Adrenal gland (tissue), 12 donors: Measurements from ENCODE around the gene GPS2. TPM values are rescaled to one million over a fixed set of nuclear protein-coding genes. Genes with fewer than 3 reads are reported as not detected.
A peak's percentile ranks its signal among the peaks of the same experiment; 100 is the strongest.

Experiments
- DNase-seq, 7 donors: peaks; one replicate each; pipeline ENCODE4 v3.0.0-alpha.2; 2019 to 2020
- H3K27ac ChIP-seq, 5 donors: fragments of 200-600 bp; sonication (generic) in 4 of 5; 1 replicate in 3 of 5; 2 replicates in 2 of 5; pipeline versions ENCODE4 v1.5.1 to v1.8.0; 2016 to 2020; ENCODE audit warnings: mild to moderate bottlenecking in 1 of 5
- H3K27me3 ChIP-seq: fragments of 200-600 bp; 2 replicates; pipeline ENCODE4 v1.8.0; 2021
- H3K36me3 ChIP-seq, 2 donors: fragments of 200-600 bp; replicated peaks in 1 of 2; 1 replicate in 1 of 2; 2 replicates in 1 of 2; pipeline versions ENCODE4 v1.5.1 to v1.8.0; 2018 to 2022
- H3K4me1 ChIP-seq, 2 donors: fragments of 200-600 bp; replicated peaks in 1 of 2; 1 replicate in 1 of 2; 2 replicates in 1 of 2; pipeline versions ENCODE4 v1.5.1 to v1.8.0; 2018 to 2021
- H3K4me3 ChIP-seq, 4 donors: fragments of 200-600 bp; sonication (generic) in 3 of 4; one replicate each; pipeline ENCODE4 v1.5.1; 2016 to 2018
- H3K9me3 ChIP-seq, 3 donors: fragments of 200-600 bp; sonication (generic) in 1 of 3; replicated peaks in 1 of 3; 1 replicate in 2 of 3; 2 replicates in 1 of 3; pipeline versions ENCODE4 v1.5.1 to v1.8.0; 2016 to 2021
- POLR2A ChIP-seq, 2 donors: fragments of 450-650 bp; IDR thresholded peaks; one replicate each; pipeline ENCODE4 v1.6.1; 2017; ENCODE audit warnings: antibody characterized with exemption in 2 of 2, mild to moderate bottlenecking in 2 of 2, moderate library complexity in 1 of 2
- WGBS, 4 donors: extraction: QIAGEN DNeasy Blood & Tissue Kit in 2 of 4; methylation state at CpG; one replicate each; pipeline versions ENCODE4 v1.1.5 to v1.1.7; 2013 to 2017; 5-methylcytosine and 5-hydroxymethylcytosine counted together
- intact Hi-C, 2 donors: fragments of 100-400 bp; cut with DNase I; formaldehyde crosslinking; loops; one replicate each; pipeline versions ENCODE4 v1.14.1 to v1.15.0; 2022 to 2023
- polyA plus RNA-seq, 3 donors: library from polyadenylated mRNA; stranded (reverse); fragments of 200-250 nt in 2 of 3; fragments of 350-450 nt in 1 of 3; fragmentation: Illumina TruSeq in 1 of 3; extraction: RNeasy Lipid Tissue Mini Kit (QIAGEN cat#74804) in 1 of 3; gene quantifications; one replicate each; pipeline ENCODE4 v1.2.3, GENCODE V29; 2013 to 2014
- total RNA-seq, 9 donors: library from RNA; depleted of rRNA in 4 of 9; stranded (reverse); fragments of >200 nt in 4 of 9; fragments of 120-200 nt in 1 of 9; fragmentation: NEBNext Ultra II Directional in 1 of 9; extraction: Animal tissue kit (Norgen Biotek cat#: 25700) in 1 of 9; gene quantifications; one replicate each; pipeline versions ENCODE4 v1.1.0 to v1.2.4, GENCODE V29; 2013 to 2023
- TF ChIP-seq, protein P1 (sequence below), 6 experiments: fragments of 450-650 bp in 4 of 6; fragments of 200-600 bp in 2 of 6; sonication (generic) in 1 of 6; IDR thresholded peaks; 1 replicate in 5 of 6; 2 replicates in 1 of 6; pipeline versions ENCODE4 v1.5.1 to v1.8.0; 2016 to 2021; ENCODE audit warnings: antibody characterized with exemption in 6 of 6, mild to moderate bottlenecking in 2 of 6, moderate library complexity in 1 of 6
- donor health status: healthy with polysubstance abuse.
- donor health status: Bipolar disorder and iron deficiency.
- donor health status: DM: yes; HTN: yes; CAD: no.
- donor health status: DM: no; HTN: no; CAD: no.
- donor health status: DM: no; HTN: no; CAD: no.
- donor health status: DM: yes; HTN: yes; CAD: no.

The GPS2 gene
- total and polyA plus RNA-seq, 12 donors, result 69.1 to 196 (median 114) TPM

GRCh38 chr17:7281074-7281952, 33.8 kb downstream of the GPS2 start, which contains the start of gene SLC2A4:
TSS of gene SLC2A4 (plus strand) at chr17:7281718. CDS start at chr17:7281935, 217 bp downstream.
- H3K27ac ChIP-seq, result peak within 1 kb of the TSS; percentile 60 to 92 (median 85)
- TF ChIP-seq, protein P1, sequence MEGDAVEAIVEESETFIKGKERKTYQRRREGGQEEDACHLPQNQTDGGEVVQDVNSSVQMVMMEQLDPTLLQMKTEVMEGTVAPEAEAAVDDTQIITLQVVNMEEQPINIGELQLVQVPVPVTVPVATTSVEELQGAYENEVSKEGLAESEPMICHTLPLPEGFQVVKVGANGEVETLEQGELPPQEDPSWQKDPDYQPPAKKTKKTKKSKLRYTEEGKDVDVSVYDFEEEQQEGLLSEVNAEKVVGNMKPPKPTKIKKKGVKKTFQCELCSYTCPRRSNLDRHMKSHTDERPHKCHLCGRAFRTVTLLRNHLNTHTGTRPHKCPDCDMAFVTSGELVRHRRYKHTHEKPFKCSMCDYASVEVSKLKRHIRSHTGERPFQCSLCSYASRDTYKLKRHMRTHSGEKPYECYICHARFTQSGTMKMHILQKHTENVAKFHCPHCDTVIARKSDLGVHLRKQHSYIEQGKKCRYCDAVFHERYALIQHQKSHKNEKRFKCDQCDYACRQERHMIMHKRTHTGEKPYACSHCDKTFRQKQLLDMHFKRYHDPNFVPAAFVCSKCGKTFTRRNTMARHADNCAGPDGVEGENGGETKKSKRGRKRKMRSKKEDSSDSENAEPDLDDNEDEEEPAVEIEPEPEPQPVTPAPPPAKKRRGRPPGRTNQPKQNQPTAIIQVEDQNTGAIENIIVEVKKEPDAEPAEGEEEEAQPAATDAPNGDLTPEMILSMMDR (IDR thresholded peaks at IDR 0.05), result peak in 1 of 6 experiments; percentile 31
- peak in 1 of 2 donors; percentile 52 for TF ChIP-seq POLR2A (IDR thresholded peaks at IDR 0.05)
- DNase-seq, result peak; percentile 95 to 98 (median 97)
- H3K4me1 ChIP-seq, result peaks cover 18 to 21% of the 10 kb centered on the region in 2 donors
- 0 to 1% (median 0%) methylated on average over 17 to 71 of the region's 71 CpGs for WGBS, 4 donors
- intact Hi-C loops, result loop anchor here in 1 of 2 donors (2.0 to 5.0 kb wide), 2 partner anchors 15 to 61 kb away; no protein-coding TSS in a partner anchor
- H3K36me3 ChIP-seq, result no peaks in the 10 kb centered on the region
- no peaks in the 10 kb centered on the region for H3K27me3 ChIP-seq
- H3K9me3 ChIP-seq, result no peaks in the 10 kb centered on the region
- peak within 1 kb of the TSS in 3 of 4 donors; percentile 23 to 59 (median 36) for H3K4me3 ChIP-seq

GRCh38 chr17:7280519-7281073, 34.6 kb downstream of the GPS2 start:
- WGBS, 4 donors, result 0 to 3% (median 1%) methylated on average over 13 to 29 of the region's 29 CpGs
- no peaks in the 10 kb centered on the region for H3K9me3 ChIP-seq
- H3K36me3 ChIP-seq, result no peaks in the 10 kb centered on the region
- TF ChIP-seq, protein P1 (IDR thresholded peaks at IDR 0.05), result peak; percentile 85 to 99 (median 96)
- TF ChIP-seq POLR2A (IDR thresholded peaks at IDR 0.05), result peak in 1 of 2 donors; percentile 9
- peaks cover 18 to 21% of the 10 kb centered on the region in 2 donors for H3K4me1 ChIP-seq
- peak; percentile 83 to 92 (median 87) for DNase-seq
- peak overlapping the region in 2 of 4 donors; percentile 5 to 59 for H3K4me3 ChIP-seq
- intact Hi-C loops, result loop anchor here in 1 of 2 donors (2.0 to 5.0 kb wide), 2 partner anchors 16 to 62 kb away; no protein-coding TSS in a partner anchor
- H3K27me3 ChIP-seq, result no peaks in the 10 kb centered on the region
- H3K27ac ChIP-seq, result peak overlapping the region; percentile 60 to 92 (median 85)

DNA sequence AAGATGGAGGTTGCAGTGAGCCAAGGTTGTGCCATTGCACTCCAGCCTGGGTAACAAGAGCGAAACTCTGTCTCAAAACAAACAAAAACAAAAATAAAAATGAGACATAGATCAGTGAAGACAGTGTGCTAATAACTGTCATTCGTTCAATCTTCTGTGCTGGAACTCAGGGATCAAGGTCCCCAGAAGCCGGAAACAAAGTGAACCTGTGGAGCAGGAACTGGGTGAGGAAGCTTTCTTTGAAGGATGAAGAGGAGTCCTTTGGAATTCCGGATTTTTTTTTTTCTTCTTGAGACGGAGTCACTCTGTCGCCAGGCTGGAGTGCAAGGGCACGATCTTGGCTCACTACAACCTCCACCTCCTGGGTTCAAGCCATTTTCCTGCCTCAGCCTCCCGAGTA, 35.7 kb downstream of the GPS2 start:
- no peak for DNase-seq
- H3K36me3 ChIP-seq, result no peaks in the 10 kb centered on the region
- H3K4me1 ChIP-seq, result peaks cover 18 to 21% of the 10 kb centered on the region in 2 donors
- TF ChIP-seq, protein P1 (IDR thresholded peaks at IDR 0.05), result no peak
- TF ChIP-seq POLR2A (IDR thresholded peaks at IDR 0.05), result no peak
- H3K27ac ChIP-seq, result no peak overlapping the region
- intact Hi-C loops, result no loop called here
- no peaks in the 10 kb centered on the region for H3K9me3 ChIP-seq
- 74 to 84% (median 79%) methylated on average over 8 of the region's 8 CpGs for WGBS, 4 donors
- H3K27me3 ChIP-seq, result no peaks in the 10 kb centered on the region
- no peak overlapping the region for H3K4me3 ChIP-seq

DNA sequence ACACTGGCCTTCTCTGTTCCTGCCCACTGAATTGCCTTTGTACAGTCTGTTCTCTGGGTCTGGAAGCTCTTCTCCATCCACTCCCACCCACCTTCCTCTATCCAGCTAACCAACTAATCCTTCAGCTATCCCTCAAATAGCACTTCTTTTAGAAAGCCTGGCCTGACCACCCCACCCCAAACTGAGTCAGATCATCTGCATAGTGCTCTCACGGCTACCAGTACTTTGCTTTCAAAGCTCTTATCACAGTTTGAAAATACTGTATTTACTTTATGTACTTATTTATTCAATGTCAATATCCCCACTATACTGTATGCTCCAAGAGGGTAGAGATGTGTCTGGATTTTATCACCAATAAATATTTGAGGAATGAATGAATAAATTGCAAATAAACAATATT, 48.4 kb downstream of the GPS2 start:
- no peak overlapping the region for H3K4me3 ChIP-seq
- no peaks in the 10 kb centered on the region for H3K27me3 ChIP-seq
- TF ChIP-seq, protein P1 (IDR thresholded peaks at IDR 0.05), result no peak
- TF ChIP-seq POLR2A (IDR thresholded peaks at IDR 0.05), result no peak
- 49 to 64% (median 58%) methylated on average over 1 of the region's 1 CpG for WGBS, 4 donors
- no peaks in the 10 kb centered on the region for H3K9me3 ChIP-seq
- no peak for DNase-seq
- H3K27ac ChIP-seq, result no peak overlapping the region
- H3K4me1 ChIP-seq, result peaks cover 0 to 8% of the 10 kb centered on the region in 2 donors
- H3K36me3 ChIP-seq, result no peaks in the 10 kb centered on the region
- intact Hi-C loops, result no loop called here
